NT2/D1 (cell line): ENCODE data around the gene HOTAIR.

Source experiments
- SUZ12 ChIP-seq: IDR thresholded peaks from 2 replicates; pipeline ENCODE4 v1.6.1; 2011; ENCODE audit not compliant: insufficient read length, insufficient read depth; ENCODE audit errors: extremely low read depth
- YY1 ChIP-seq: IDR thresholded peaks from 2 replicates; pipeline ENCODE4 v1.6.1; 2011; ENCODE audit not compliant: insufficient read length, insufficient read depth
- ZNF274 ChIP-seq: IDR thresholded peaks from 2 replicates; pipeline ENCODE4 v1.6.1; 2011; ENCODE audit warnings: mild to moderate bottlenecking, low read depth, low read length

DNA sequence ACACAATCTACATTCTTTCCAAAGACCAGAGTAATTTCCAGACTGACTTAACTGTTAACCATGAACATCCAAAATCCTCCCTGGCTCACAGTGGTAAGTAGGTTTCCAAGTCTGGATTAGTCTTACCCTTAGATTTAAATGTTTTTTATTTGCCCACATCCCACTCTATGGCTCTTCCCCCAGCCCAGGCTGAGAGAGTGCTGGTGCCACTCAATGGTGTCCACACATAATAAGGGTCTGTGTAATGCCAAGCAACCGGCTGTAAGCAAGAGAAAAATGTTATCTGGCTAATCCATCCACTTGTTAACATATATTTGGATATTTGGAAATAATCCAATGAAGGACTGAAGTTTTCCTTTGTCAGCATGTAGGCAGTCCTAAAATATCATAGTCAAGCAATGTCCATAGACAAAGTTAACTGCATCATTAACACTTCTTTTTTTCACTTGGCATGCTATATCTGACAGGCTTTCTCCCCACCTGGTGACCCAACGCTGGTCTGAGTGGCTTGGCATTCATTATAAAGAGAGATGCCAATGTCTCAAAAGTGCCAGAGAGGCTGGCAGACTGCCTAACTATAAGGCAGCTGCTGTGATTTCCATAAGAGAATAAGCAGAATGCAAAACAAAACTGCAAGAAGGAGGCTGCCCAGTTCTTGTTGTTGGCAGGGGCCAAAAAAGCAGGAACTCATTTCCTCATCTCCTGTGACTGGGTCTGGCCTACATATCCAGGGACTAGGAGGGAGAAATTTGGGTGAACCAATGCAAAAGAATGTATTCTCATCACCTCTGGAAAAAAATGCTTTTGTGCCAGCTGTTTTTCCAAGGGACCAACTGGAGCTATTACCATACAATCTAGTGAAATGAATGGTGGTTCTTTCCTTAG, 50.0 kb downstream of the HOTAIR start:
- TF ChIP-seq YY1 (no peak), ZNF274 (no peak), SUZ12 (no peak)
